Measurements from ENCODE around the gene CACNB4.

GRCh38 chr2:151959238-151959637, 139.6 kb downstream of the CACNB4 start:
- no peak for TF ChIP-seq CTCF (conservative IDR thresholded peaks at IDR 0.05; ENCODE audit: low read depth, low read length)
- TF ChIP-seq EZH2 (IDR thresholded peaks at IDR 0.05; ENCODE audit: borderline replicate concordance, low read depth, low read length, poor library complexity, severe bottlenecking) = no peak

All from A673 (cell line).